Retinal pigment epithelial cell (primary cell): Measurements from ENCODE around the gene SRL.

ENCODE experiments used
- DNase-seq: peaks from one replicate; pipeline ENCODE4 v3.0.0-alpha.2; 2010; ENCODE audit warnings: low read depth
- H3K4me3 ChIP-seq: 2 replicates; pipeline ENCODE4 v1.5.1; 2011; ENCODE audit warnings: mild to moderate bottlenecking, low read length, control low read depth, moderate library complexity
- CTCF ChIP-seq: conservative IDR thresholded peaks from 2 replicates; pipeline ENCODE4 v1.5.1; 2011; ENCODE audit warnings: low read depth, low read length, control low read depth, inconsistent platforms

SRL gene

GRCh38 chr16:4147236-4147635, 94.6 kb downstream of the SRL start:
- no peak for DNase-seq
- no peak for TF ChIP-seq CTCF
- no peak overlapping the region for H3K4me3 ChIP-seq

- no peak overlapping the region for H3K4me3 ChIP-seq
- TF ChIP-seq CTCF = no peak
- DNase-seq = no peak
Observed at GRCh38 chr16:4142268-4142667, 99.6 kb downstream of the SRL start.

GRCh38 chr16:4141604-4142003, 100.3 kb downstream of the SRL start:
- no peak overlapping the region for H3K4me3 ChIP-seq
- TF ChIP-seq CTCF = no peak
- DNase-seq = no peak

- no peak for DNase-seq
- no peak overlapping the region for H3K4me3 ChIP-seq
- TF ChIP-seq CTCF = no peak
Observed at GRCh38 chr16:4140652-4141051, 101.2 kb downstream of the SRL start.

GRCh38 chr16:4139968-4140367, 101.9 kb downstream of the SRL start:
- no peak for TF ChIP-seq CTCF
- no peak overlapping the region for H3K4me3 ChIP-seq
- no peak for DNase-seq
